Neural progenitor cell (in vitro differentiated cells): Measurements from ENCODE around the gene KAZN. TPM values are rescaled to one million over a fixed set of nuclear protein-coding genes. Genes with fewer than 3 reads are reported as not detected.
A peak's percentile ranks its signal among the peaks of the same experiment; 100 is the strongest.

ENCODE experiments used
- DNase-seq: peaks from one replicate; pipeline ENCODE4 v3.0.0-alpha.2; 2016; ENCODE audit warnings: low spot score
- H2AFZ ChIP-seq: fragments of 200-600 bp; sonication (generic); replicated peaks from 2 replicates; pipeline ENCODE4 v1.6.1; 2016; ENCODE audit warnings: antibody characterized with exemption
- H3F3A ChIP-seq: fragments of 200-600 bp; sonication (generic); 2 replicates; pipeline ENCODE4 v1.6.1; 2016; ENCODE audit warnings: antibody characterized with exemption, low read depth
- H3K27ac ChIP-seq: fragments of 200-600 bp; sonication (generic); 2 replicates; pipeline ENCODE4 v1.5.1; 2016; ENCODE audit warnings: mild to moderate bottlenecking
- H3K27me3 ChIP-seq: fragments of 200-600 bp; sonication (generic); 2 replicates; pipeline ENCODE4 v1.6.1; 2016; ENCODE audit warnings: mild to moderate bottlenecking, moderate library complexity
- H3K36me3 ChIP-seq: fragments of 200-600 bp; sonication (generic); 2 replicates; pipeline ENCODE4 v1.5.1; 2016
- H3K4me1 ChIP-seq: fragments of 200-600 bp; sonication (generic); 2 replicates; pipeline ENCODE4 v1.6.1; 2016; ENCODE audit warnings: mixed run types
- H3K4me2 ChIP-seq: fragments of 200-600 bp; sonication (generic); 2 replicates; pipeline ENCODE4 v1.6.1; 2016
- H3K4me3 ChIP-seq: fragments of 200-600 bp; sonication (generic); 2 replicates; pipeline ENCODE4 v1.5.1; 2016
- H3K79me2 ChIP-seq: fragments of 200-600 bp; sonication (generic); 2 replicates; pipeline ENCODE4 v1.6.1; 2016; ENCODE audit warnings: low read depth
- H3K9ac ChIP-seq: fragments of 200-600 bp; sonication (generic); 2 replicates; pipeline ENCODE4 v1.6.1; 2016
- H3K9me3 ChIP-seq: fragments of 200-600 bp; sonication (generic); 2 replicates; pipeline ENCODE4 v1.5.1; 2016; ENCODE audit warnings: low read depth
- H4K20me1 ChIP-seq: fragments of 200-600 bp; sonication (generic); 2 replicates; pipeline ENCODE4 v1.6.1; 2016; ENCODE audit warnings: low read depth
- H3K27ac Mint-ChIP-seq: 3 replicates; pipeline ENCODE4 v1.8.0; 2021; ENCODE audit warnings: mixed read lengths
- H3K27me3 Mint-ChIP-seq: 2 replicates; pipeline ENCODE4 v1.8.0; 2022; ENCODE audit warnings: low read depth, mild to moderate bottlenecking, inconsistent platforms, moderate library complexity, mixed read lengths; ENCODE audit not compliant: insufficient read depth
- H3K36me3 Mint-ChIP-seq: 3 replicates; pipeline ENCODE4 v1.8.0; 2021; ENCODE audit warnings: mixed read lengths
- H3K4me1 Mint-ChIP-seq: 3 replicates; pipeline ENCODE4 v1.8.0; 2021; ENCODE audit warnings: mixed read lengths
- H3K4me3 Mint-ChIP-seq: 3 replicates; pipeline ENCODE4 v1.8.0; 2021; ENCODE audit warnings: mild to moderate bottlenecking, moderate library complexity, mixed read lengths
- H3K9me3 Mint-ChIP-seq: 3 replicates; pipeline ENCODE4 v1.8.0; 2020; ENCODE audit warnings: mixed read lengths
- EZH2 ChIP-seq: fragments of 200-600 bp; sonication (generic); IDR thresholded peaks from 2 replicates; pipeline ENCODE4 v1.6.1; 2017; ENCODE audit warnings: antibody characterized with exemption, mild to moderate bottlenecking, moderate library complexity
- EZH2phosphoT487 ChIP-seq: fragments of 200-600 bp; sonication (generic); IDR thresholded peaks from 2 replicates; pipeline ENCODE4 v1.6.1; 2017; ENCODE audit warnings: antibody characterized with exemption
- total RNA-seq: library from RNA; depleted of rRNA; stranded (reverse); fragments of >200 nt; gene quantifications from 2 replicates; pipeline ENCODE4 v1.2.3, GENCODE V29; 2015; ENCODE audit warnings: low replicate concordance
- TF ChIP-seq, protein P1 (sequence below): fragments of 200-600 bp; sonication (generic); IDR thresholded peaks from 2 replicates; pipeline ENCODE4 v1.5.1; 2017; ENCODE audit warnings: antibody characterized with exemption, mild to moderate bottlenecking

Gene KAZN
- total RNA-seq, 1 donor from 2014 or later, result 6.1 TPM

GRCh38 chr1:14629363-14630014 lies 31.0 kb downstream of the KAZN start:
- Mint-ChIP-seq H3K4me3 (no peak overlapping the region), H3K4me1 (peaks cover 62% of the 10 kb centered on the region), H3K27me3 (peaks cover 2% of the 10 kb centered on the region)

GRCh38 chr1:14630986-14631385 lies 32.5 kb downstream of the KAZN start:
- Histone ChIP-seq H3K79me2 (peaks cover 19% of the 10 kb centered on the region), H3K4me3 (no peak overlapping the region), H3K9ac (no peak overlapping the region), H3K9me3 (no peaks in the 10 kb centered on the region), H3K27me3 (no peaks in the 10 kb centered on the region), H4K20me1 (no peaks in the 10 kb centered on the region), H3F3A (peaks cover 23% of the 10 kb centered on the region), H3K4me2 (no peak overlapping the region), H3K27ac (no peak overlapping the region), H3K36me3 (no peaks in the 10 kb centered on the region), H2AFZ (no peak overlapping the region), H3K4me1 (peaks cover 32% of the 10 kb centered on the region)
- no peaks in the 10 kb centered on the region for H3K27me3 Mint-ChIP-seq
- H3K36me3 Mint-ChIP-seq, result peaks cover 3% of the 10 kb centered on the region
- peaks cover 61% of the 10 kb centered on the region for H3K4me1 Mint-ChIP-seq
- TF ChIP-seq EZH2phosphoT487, result no peak
- TF ChIP-seq, protein P1, sequence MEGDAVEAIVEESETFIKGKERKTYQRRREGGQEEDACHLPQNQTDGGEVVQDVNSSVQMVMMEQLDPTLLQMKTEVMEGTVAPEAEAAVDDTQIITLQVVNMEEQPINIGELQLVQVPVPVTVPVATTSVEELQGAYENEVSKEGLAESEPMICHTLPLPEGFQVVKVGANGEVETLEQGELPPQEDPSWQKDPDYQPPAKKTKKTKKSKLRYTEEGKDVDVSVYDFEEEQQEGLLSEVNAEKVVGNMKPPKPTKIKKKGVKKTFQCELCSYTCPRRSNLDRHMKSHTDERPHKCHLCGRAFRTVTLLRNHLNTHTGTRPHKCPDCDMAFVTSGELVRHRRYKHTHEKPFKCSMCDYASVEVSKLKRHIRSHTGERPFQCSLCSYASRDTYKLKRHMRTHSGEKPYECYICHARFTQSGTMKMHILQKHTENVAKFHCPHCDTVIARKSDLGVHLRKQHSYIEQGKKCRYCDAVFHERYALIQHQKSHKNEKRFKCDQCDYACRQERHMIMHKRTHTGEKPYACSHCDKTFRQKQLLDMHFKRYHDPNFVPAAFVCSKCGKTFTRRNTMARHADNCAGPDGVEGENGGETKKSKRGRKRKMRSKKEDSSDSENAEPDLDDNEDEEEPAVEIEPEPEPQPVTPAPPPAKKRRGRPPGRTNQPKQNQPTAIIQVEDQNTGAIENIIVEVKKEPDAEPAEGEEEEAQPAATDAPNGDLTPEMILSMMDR, result no peak
- no peak for DNase-seq
- no peak overlapping the region for H3K27ac Mint-ChIP-seq
- H3K9me3 Mint-ChIP-seq, result no peaks in the 10 kb centered on the region
- no peak overlapping the region for H3K4me3 Mint-ChIP-seq

More at GRCh38 chr1:14629363-14630014, 31.0 kb downstream of the KAZN start:
- peaks cover 38% of the 10 kb centered on the region for H3F3A ChIP-seq
- no peaks in the 10 kb centered on the region for H3K36me3 ChIP-seq
- no peak overlapping the region for H3K4me3 ChIP-seq
- H3K4me2 ChIP-seq, result no peak overlapping the region
- H3K4me1 ChIP-seq, result peaks cover 43% of the 10 kb centered on the region
- H3K79me2 ChIP-seq, result peaks cover 14% of the 10 kb centered on the region
- H3K36me3 Mint-ChIP-seq, result peaks cover 3% of the 10 kb centered on the region
- TF ChIP-seq, protein P1, result no peak
- TF ChIP-seq EZH2 (no peak), EZH2phosphoT487 (no peak)
- no peaks in the 10 kb centered on the region for H4K20me1 ChIP-seq
- H3K27ac ChIP-seq, result no peak overlapping the region
- H2AFZ ChIP-seq, result no peak overlapping the region
- no peaks in the 10 kb centered on the region for H3K27me3 ChIP-seq
- peak overlapping the region; percentile 34 for H3K27ac Mint-ChIP-seq
- no peaks in the 10 kb centered on the region for H3K9me3 Mint-ChIP-seq
- H3K9ac ChIP-seq, result no peak overlapping the region
- DNase-seq, result no peak
- H3K9me3 ChIP-seq, result no peaks in the 10 kb centered on the region

DNA sequence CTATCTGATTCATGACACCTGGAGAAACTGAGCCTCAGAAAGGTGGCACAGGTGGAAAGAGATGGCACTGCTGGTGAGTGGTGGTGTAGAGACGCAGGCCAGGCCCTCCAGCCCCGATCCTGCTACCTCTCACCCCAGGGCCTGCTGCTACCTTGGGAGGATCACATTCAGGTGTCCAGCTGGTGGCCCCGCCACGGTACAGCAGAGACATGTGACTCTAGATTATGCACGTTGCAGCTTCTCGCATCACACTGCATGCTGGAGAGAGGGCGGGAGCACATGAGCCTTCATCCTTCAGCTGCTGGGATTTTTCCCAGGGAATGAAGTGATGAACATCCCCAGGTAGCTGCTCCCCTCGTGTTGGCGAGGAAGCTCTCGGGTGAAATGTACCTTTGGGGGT lies 32.9 kb downstream of the KAZN start:
- Histone ChIP-seq H3K4me2 (no peak overlapping the region), H3K27ac (no peak overlapping the region), H3K36me3 (no peaks in the 10 kb centered on the region), H3K4me3 (no peak overlapping the region), H3K27me3 (no peaks in the 10 kb centered on the region), H3F3A (peaks cover 18% of the 10 kb centered on the region), H4K20me1 (no peaks in the 10 kb centered on the region), H3K9me3 (no peaks in the 10 kb centered on the region), H2AFZ (no peak overlapping the region), H3K9ac (no peak overlapping the region), H3K79me2 (peaks cover 15% of the 10 kb centered on the region), H3K4me1 (peaks cover 28% of the 10 kb centered on the region)
- no peak overlapping the region for H3K27ac Mint-ChIP-seq
- H3K36me3 Mint-ChIP-seq, result peaks cover 5% of the 10 kb centered on the region
- no peak for DNase-seq
- H3K4me3 Mint-ChIP-seq, result no peak overlapping the region
- TF ChIP-seq EZH2 (no peak), EZH2phosphoT487 (no peak)
- TF ChIP-seq, protein P1, result no peak
- peaks cover 57% of the 10 kb centered on the region for H3K4me1 Mint-ChIP-seq
- no peaks in the 10 kb centered on the region for H3K27me3 Mint-ChIP-seq
- H3K9me3 Mint-ChIP-seq, result no peaks in the 10 kb centered on the region
